ENCODE results near the gene CFAP74.
A peak's percentile ranks its signal among the peaks of the same experiment; 100 is the strongest.

CFAP74 gene

GRCh38 chr1:1906185-1907097, 97.1 kb downstream of the CFAP74 start:
- TF ChIP-seq CTCF (IDR thresholded peaks at IDR 0.05; ENCODE audit: borderline replicate concordance, insufficient read depth, low read depth, low read length), result peak; percentile 97

GRCh38 chr1:1903224-1903623, 100.4 kb downstream of the CFAP74 start:
- H3K4me3 ChIP-seq (ENCODE audit: low read depth, low read length), result no peak overlapping the region
- no peak for TF ChIP-seq CTCF (IDR thresholded peaks at IDR 0.05; ENCODE audit: borderline replicate concordance, insufficient read depth, low read depth, low read length)

More at GRCh38 chr1:1906185-1907097, 97.1 kb downstream of the CFAP74 start:
- H3K4me3 ChIP-seq (ENCODE audit: low read depth, low read length), result no peak overlapping the region

GRCh38 chr1:1901641-1902294, 101.8 kb downstream of the CFAP74 start:
- TF ChIP-seq CTCF (IDR thresholded peaks at IDR 0.05; ENCODE audit: borderline replicate concordance, insufficient read depth, low read depth, low read length), result no peak
- no peak overlapping the region for H3K4me3 ChIP-seq (ENCODE audit: low read depth, low read length)

- H3K4me3 ChIP-seq (ENCODE audit: low read depth, low read length), result no peak overlapping the region
- no peak for TF ChIP-seq CTCF (IDR thresholded peaks at IDR 0.05; ENCODE audit: borderline replicate concordance, insufficient read depth, low read depth, low read length)
These were observed 102.5 kb downstream of the CFAP74 start for GRCh38 chr1:1900883-1901640.

GRCh38 chr1:1899967-1900327, 103.6 kb downstream of the CFAP74 start:
- no peak for TF ChIP-seq CTCF (IDR thresholded peaks at IDR 0.05; ENCODE audit: borderline replicate concordance, insufficient read depth, low read depth, low read length)

GRCh38 chr1:1899266-1899966, 104.2 kb downstream of the CFAP74 start:
- peak; percentile 53 for TF ChIP-seq CTCF (IDR thresholded peaks at IDR 0.05; ENCODE audit: borderline replicate concordance, insufficient read depth, low read depth, low read length)
- no peak overlapping the region for H3K4me3 ChIP-seq (ENCODE audit: low read depth, low read length)

More at GRCh38 chr1:1899967-1900327, 103.6 kb downstream of the CFAP74 start:
- no peak overlapping the region for H3K4me3 ChIP-seq (ENCODE audit: low read depth, low read length)
